Loucy (cell line): ENCODE data around the gene ODF2.

ENCODE experiments used
- H2AFZ ChIP-seq: fragments of 200-600 bp; sonication (generic); 2 replicates; pipeline ENCODE4 v1.6.0; 2016; ENCODE audit warnings: antibody characterized with exemption, mild to moderate bottlenecking, low read length, moderate library complexity
- H3F3A ChIP-seq: fragments of 200-600 bp; 2 replicates; pipeline ENCODE4 v1.6.0; 2016; ENCODE audit warnings: antibody characterized with exemption, low read depth, mild to moderate bottlenecking
- H3K27me3 ChIP-seq: fragments of 200-600 bp; sonication (generic); 2 replicates; pipeline ENCODE4 v1.6.1; 2014; ENCODE audit warnings: low read length, mild to moderate bottlenecking; ENCODE audit not compliant: insufficient read depth, poor library complexity, severe bottlenecking
- H3K36me3 ChIP-seq: fragments of 200-600 bp; sonication (generic); 2 replicates; pipeline ENCODE4 v1.6.1; 2016; ENCODE audit warnings: low read length; ENCODE audit not compliant: insufficient read depth
- H3K4me1 ChIP-seq: fragments of 200-600 bp; sonication (generic); 2 replicates; pipeline ENCODE4 v1.5.1; 2014; ENCODE audit warnings: low read length, mild to moderate bottlenecking; ENCODE audit not compliant: insufficient read depth, poor library complexity, severe bottlenecking
- H3K4me2 ChIP-seq: fragments of 200-600 bp; sonication (generic); 2 replicates; pipeline ENCODE4 v1.6.0; 2014; ENCODE audit warnings: antibody characterized with exemption, low read length, low read depth, mild to moderate bottlenecking; ENCODE audit not compliant: poor library complexity, severe bottlenecking
- H3K4me3 ChIP-seq: fragments of 200-600 bp; sonication (generic); 2 replicates; pipeline ENCODE4 v1.5.1; 2014; ENCODE audit warnings: low read length, mild to moderate bottlenecking, mixed read lengths; ENCODE audit not compliant: poor library complexity, severe bottlenecking
- H3K79me2 ChIP-seq: fragments of 200-600 bp; sonication (generic); 2 replicates; pipeline ENCODE4 v1.6.1; 2014; ENCODE audit warnings: low read length; ENCODE audit not compliant: insufficient read depth
- H3K9ac ChIP-seq: fragments of 200-600 bp; sonication (generic); 2 replicates; pipeline ENCODE4 v1.6.0; 2014; ENCODE audit warnings: mild to moderate bottlenecking, low read depth, low read length, moderate library complexity; ENCODE audit not compliant: poor library complexity, severe bottlenecking
- H3K9me2 ChIP-seq: fragments of 200-600 bp; sonication (generic); replicated peaks from 2 replicates; pipeline ENCODE4 v1.6.1; 2016; ENCODE audit warnings: low read depth, low read length, mixed read lengths
- H3K9me3 ChIP-seq: fragments of 200-600 bp; sonication (generic); 2 replicates; pipeline ENCODE4 v1.6.1; 2014; ENCODE audit warnings: mild to moderate bottlenecking, antibody characterized with exemption, low read length, low read depth; ENCODE audit not compliant: insufficient read depth
- H4K20me1 ChIP-seq: fragments of 200-600 bp; sonication (generic); 2 replicates; pipeline ENCODE4 v1.6.0; 2014; ENCODE audit warnings: antibody characterized with exemption, low read length, mild to moderate bottlenecking; ENCODE audit not compliant: insufficient read depth, poor library complexity, severe bottlenecking
- EZH2phosphoT487 ChIP-seq: fragments of 200-600 bp; IDR thresholded peaks from 2 replicates; pipeline ENCODE4 v1.6.1; 2018; ENCODE audit warnings: antibody characterized with exemption, mild to moderate bottlenecking, moderate library complexity, borderline replicate concordance
- TF ChIP-seq, protein P1 (sequence below): fragments of 200-600 bp; sonication (generic); conservative IDR thresholded peaks from 2 replicates; pipeline ENCODE4 v1.5.1; 2014; ENCODE audit warnings: mild to moderate bottlenecking, antibody characterized with exemption, low read length

Gene ODF2

DNA sequence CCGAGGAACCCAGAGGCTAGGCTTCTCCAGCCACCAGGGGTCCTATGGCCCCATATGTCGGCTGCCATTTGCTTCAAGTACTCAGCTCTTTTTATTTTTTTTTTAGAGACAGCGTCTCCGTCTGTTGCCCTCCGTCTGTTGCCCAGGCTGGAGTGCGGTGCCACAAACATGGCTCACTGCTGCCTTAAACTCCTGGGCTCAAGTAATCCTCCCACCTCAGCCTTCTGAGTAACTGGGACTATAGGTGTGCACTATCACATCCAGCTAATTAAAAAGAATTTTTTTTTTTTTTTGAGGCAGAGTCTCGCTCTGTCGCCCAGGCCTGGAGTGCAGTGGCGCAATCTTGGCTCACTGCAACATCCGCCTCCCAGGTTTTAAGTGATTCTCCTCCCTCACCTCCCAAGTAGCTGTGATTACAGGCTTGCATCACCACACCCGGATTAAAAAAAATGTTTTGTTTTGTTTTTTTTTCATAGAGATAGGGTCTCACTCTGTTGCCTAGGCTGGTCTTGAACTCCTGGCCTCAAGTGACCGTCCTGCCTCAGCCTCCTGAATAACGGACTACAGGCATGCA lies 26.2 kb upstream of the ODF2 start:
- no peak overlapping the region for H2AFZ ChIP-seq
- H4K20me1 ChIP-seq = no peaks in the 10 kb centered on the region
- H3K9me3 ChIP-seq = no peaks in the 10 kb centered on the region
- no peaks in the 10 kb centered on the region for H3K79me2 ChIP-seq
- H3K9ac ChIP-seq = no peak overlapping the region
- H3F3A ChIP-seq = no peaks in the 10 kb centered on the region
- TF ChIP-seq, protein P1, sequence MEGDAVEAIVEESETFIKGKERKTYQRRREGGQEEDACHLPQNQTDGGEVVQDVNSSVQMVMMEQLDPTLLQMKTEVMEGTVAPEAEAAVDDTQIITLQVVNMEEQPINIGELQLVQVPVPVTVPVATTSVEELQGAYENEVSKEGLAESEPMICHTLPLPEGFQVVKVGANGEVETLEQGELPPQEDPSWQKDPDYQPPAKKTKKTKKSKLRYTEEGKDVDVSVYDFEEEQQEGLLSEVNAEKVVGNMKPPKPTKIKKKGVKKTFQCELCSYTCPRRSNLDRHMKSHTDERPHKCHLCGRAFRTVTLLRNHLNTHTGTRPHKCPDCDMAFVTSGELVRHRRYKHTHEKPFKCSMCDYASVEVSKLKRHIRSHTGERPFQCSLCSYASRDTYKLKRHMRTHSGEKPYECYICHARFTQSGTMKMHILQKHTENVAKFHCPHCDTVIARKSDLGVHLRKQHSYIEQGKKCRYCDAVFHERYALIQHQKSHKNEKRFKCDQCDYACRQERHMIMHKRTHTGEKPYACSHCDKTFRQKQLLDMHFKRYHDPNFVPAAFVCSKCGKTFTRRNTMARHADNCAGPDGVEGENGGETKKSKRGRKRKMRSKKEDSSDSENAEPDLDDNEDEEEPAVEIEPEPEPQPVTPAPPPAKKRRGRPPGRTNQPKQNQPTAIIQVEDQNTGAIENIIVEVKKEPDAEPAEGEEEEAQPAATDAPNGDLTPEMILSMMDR = no peak
- no peak for TF ChIP-seq EZH2phosphoT487
- no peaks in the 10 kb centered on the region for H3K9me2 ChIP-seq
- no peaks in the 10 kb centered on the region for H3K36me3 ChIP-seq
- no peak overlapping the region for H3K4me3 ChIP-seq
- H3K27me3 ChIP-seq = no peaks in the 10 kb centered on the region
- no peaks in the 10 kb centered on the region for H3K4me1 ChIP-seq
- H3K4me2 ChIP-seq = no peak overlapping the region

DNA sequence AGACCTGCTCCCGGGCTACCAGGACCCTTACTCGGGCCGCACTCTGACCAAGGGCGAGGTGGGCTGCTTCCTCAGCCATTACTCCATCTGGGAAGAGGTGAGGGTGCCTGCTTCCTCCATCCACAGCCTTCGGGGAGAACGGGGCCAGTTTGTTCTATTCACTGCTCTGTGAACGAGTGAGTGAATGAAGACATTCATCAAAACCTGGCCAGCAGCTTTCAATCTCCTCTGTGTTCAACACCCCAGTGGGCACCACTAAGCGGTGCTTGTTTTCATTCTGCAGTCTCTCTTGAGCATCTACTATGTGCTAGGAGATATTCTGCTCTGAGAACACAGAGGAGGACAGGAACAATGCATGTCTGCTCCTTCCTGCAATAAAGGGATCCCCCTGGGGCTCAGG lies 24.6 kb upstream of the ODF2 start:
- Histone ChIP-seq H3K4me1 (no peaks in the 10 kb centered on the region), H3K4me3 (no peak overlapping the region), H3K4me2 (no peak overlapping the region), H3K27me3 (no peaks in the 10 kb centered on the region), H3K9me2 (no peaks in the 10 kb centered on the region), H3K36me3 (no peaks in the 10 kb centered on the region), H3K9ac (no peak overlapping the region), H4K20me1 (no peaks in the 10 kb centered on the region), H3F3A (no peaks in the 10 kb centered on the region), H3K9me3 (no peaks in the 10 kb centered on the region), H3K79me2 (no peaks in the 10 kb centered on the region), H2AFZ (no peak overlapping the region)
- TF ChIP-seq EZH2phosphoT487 = no peak
- TF ChIP-seq, protein P1 = no peak

GRCh38 chr9:128434340-128434739 lies 21.5 kb upstream of the ODF2 start:
- H4K20me1 ChIP-seq = no peaks in the 10 kb centered on the region
- H3K4me2 ChIP-seq = no peak overlapping the region
- H3K4me1 ChIP-seq = no peaks in the 10 kb centered on the region
- no peak for TF ChIP-seq EZH2phosphoT487
- TF ChIP-seq, protein P1 = no peak
- H3K9me3 ChIP-seq = no peaks in the 10 kb centered on the region
- H3K9ac ChIP-seq = no peak overlapping the region
- no peaks in the 10 kb centered on the region for H3K79me2 ChIP-seq
- H3F3A ChIP-seq = no peaks in the 10 kb centered on the region
- H3K9me2 ChIP-seq = no peaks in the 10 kb centered on the region
- no peak overlapping the region for H3K4me3 ChIP-seq
- no peaks in the 10 kb centered on the region for H3K27me3 ChIP-seq
- H3K36me3 ChIP-seq = no peaks in the 10 kb centered on the region
- H2AFZ ChIP-seq = no peak overlapping the region
